Stomach (tissue), 9 donors: ENCODE results near the gene STXBP5. TPM values are rescaled to one million over a fixed set of nuclear protein-coding genes. Genes with fewer than 3 reads are reported as not detected.

Experiments
- DNase-seq, 2 donors: peaks; one replicate each; pipeline versions ENCODE4 v3.0.0 to v3.0.0-alpha.2; 2013 to 2019
- H3K27ac ChIP-seq, 5 donors: fragments of 200-600 bp in 4 of 5; sonication (generic) in 4 of 5; one replicate each; pipeline ENCODE4 v1.5.1; 2013 to 2019; ENCODE audit warnings: mild to moderate bottlenecking in 1 of 5, moderate library complexity in 1 of 5
- H3K27me3 ChIP-seq, 3 donors: fragments of 200-600 bp; sonication (generic); one replicate each; pipeline ENCODE4 v1.5.1; 2017 to 2019; ENCODE audit warnings: mixed run types in 1 of 3
- H3K36me3 ChIP-seq, 4 donors: fragments of 200-600 bp; sonication (generic); 1 replicate in 3 of 4; 2 replicates in 1 of 4; pipeline ENCODE4 v1.5.1; 2016 to 2019
- H3K4me1 ChIP-seq, 4 donors: fragments of 200-600 bp; sonication (generic); one replicate each; pipeline ENCODE4 v1.5.1; 2016 to 2019
- H3K4me3 ChIP-seq, 4 donors: fragments of 200-600 bp; sonication (generic) in 3 of 4; one replicate each; pipeline ENCODE4 v1.5.1; 2016 to 2019; ENCODE audit warnings: mild to moderate bottlenecking in 1 of 4
- H3K9me3 ChIP-seq, 4 donors: fragments of 200-600 bp; sonication (generic); one replicate each; pipeline ENCODE4 v1.5.1; 2016 to 2019
- CTCF ChIP-seq, 7 experiments: fragments of 450-650 bp in 4 of 7; fragments of 200-600 bp in 3 of 7; sonication (generic) in 3 of 7; IDR thresholded peaks; one replicate each; pipeline ENCODE4 v1.5.1; 2016 to 2019; ENCODE audit warnings: antibody characterized with exemption in 7 of 7, control low read depth in 2 of 7, mild to moderate bottlenecking in 1 of 7
- EP300 ChIP-seq: sonication (generic); formaldehyde crosslinking; IDR thresholded peaks from one replicate; pipeline ENCODE4 v1.6.1; 2017; ENCODE audit warnings: antibody characterized with exemption
- POLR2A ChIP-seq, 4 donors: fragments of 450-650 bp; IDR thresholded peaks; one replicate each; pipeline ENCODE4 v1.6.1; 2016; ENCODE audit warnings: antibody characterized with exemption in 4 of 4, control low read depth in 2 of 4, mild to moderate bottlenecking in 1 of 4, moderate library complexity in 1 of 4
- POLR2AphosphoS5 ChIP-seq, 3 donors: sonication (generic); formaldehyde crosslinking; IDR thresholded peaks; one replicate each; pipeline ENCODE4 v1.6.1; 2016; ENCODE audit warnings: antibody characterized with exemption in 3 of 3
- WGBS, 5 donors: extraction: QIAGEN DNeasy Blood & Tissue Kit in 3 of 5; methylation state at CpG; one replicate each; pipeline versions ENCODE4 v1.1.5 to v1.1.7; 2013 to 2018; 5-methylcytosine and 5-hydroxymethylcytosine counted together
- intact Hi-C: fragments of 100-400 bp; cut with DNase I; formaldehyde crosslinking; loops from one replicate; pipeline ENCODE4 v1.15.1; 2023; ENCODE audit warnings: low total_unique reads
- polyA plus RNA-seq, 3 donors: library from polyadenylated mRNA; stranded (reverse); fragments of 200-250 nt; gene quantifications; one replicate each; pipeline ENCODE4 v1.2.3, GENCODE V29; 2013
- total RNA-seq, 5 donors: library from RNA; depleted of rRNA; stranded (reverse); fragments of >200 nt; gene quantifications; one replicate each; pipeline versions ENCODE4 v1.1.0 to v1.2.3, GENCODE V29; 2014 to 2016
- donor health status: healthy with polysubstance abuse.
- donor health status: Bipolar disorder and iron deficiency.
- donor health status: healthy.

The STXBP5 gene
- total and polyA plus RNA-seq, 8 donors: 5.9 to 56.2 (median 15.8) TPM

- Histone ChIP-seq H3K27me3 (no peaks in the 10 kb centered on the region), H3K36me3 (no peaks in the 10 kb centered on the region), H3K27ac (no peak overlapping the region), H3K4me3 (no peak overlapping the region), H3K9me3 (no peaks in the 10 kb centered on the region), H3K4me1 (no peaks in the 10 kb centered on the region)
- TF ChIP-seq CTCF (IDR thresholded peaks at IDR 0.05) (no peak), POLR2A (IDR thresholded peaks at IDR 0.05) (no peak), POLR2AphosphoS5 (IDR thresholded peaks at IDR 0.05) (no peak), EP300 (no peak)
- intact Hi-C loops: no loop called here
- no peak for DNase-seq
- WGBS, 5 donors: 91 to 97% (median 93%) methylated on average over 3 of the region's 3 CpGs
Observed at GRCh38 chr6:147173675-147174308, 30.4 kb upstream of the STXBP5 start.

- Histone ChIP-seq H3K4me3 (no peak overlapping the region), H3K27ac (no peak overlapping the region), H3K36me3 (no peaks in the 10 kb centered on the region), H3K4me1 (no peaks in the 10 kb centered on the region), H3K27me3 (no peaks in the 10 kb centered on the region), H3K9me3 (no peaks in the 10 kb centered on the region)
- intact Hi-C loops: no loop called here
- WGBS, 5 donors: 10 to 25% (median 14%) methylated on average over 1 of the region's 1 CpG
- peak in 1 of 2 donors; percentile 27 for DNase-seq
- TF ChIP-seq CTCF (IDR thresholded peaks at IDR 0.05): no peak
- no peak for TF ChIP-seq POLR2AphosphoS5 (IDR thresholded peaks at IDR 0.05)
- no peak for TF ChIP-seq EP300
- no peak for TF ChIP-seq POLR2A (IDR thresholded peaks at IDR 0.05)
Observed at GRCh38 chr6:147176795-147177194, 27.4 kb upstream of the STXBP5 start.

GRCh38 chr6:147177286-147177685 lies 26.9 kb upstream of the STXBP5 start:
- no peaks in the 10 kb centered on the region for H3K4me1 ChIP-seq
- H3K27ac ChIP-seq: no peak overlapping the region
- H3K36me3 ChIP-seq: no peaks in the 10 kb centered on the region
- H3K9me3 ChIP-seq: no peaks in the 10 kb centered on the region
- WGBS, 5 donors: 72 to 87% (median 82%) methylated on average over 3 of the region's 3 CpGs
- H3K4me3 ChIP-seq: no peak overlapping the region
- no peak for TF ChIP-seq POLR2A (IDR thresholded peaks at IDR 0.05)
- no peak for TF ChIP-seq CTCF (IDR thresholded peaks at IDR 0.05)
- TF ChIP-seq EP300: no peak
- no peak for TF ChIP-seq POLR2AphosphoS5 (IDR thresholded peaks at IDR 0.05)
- intact Hi-C loops: no loop called here
- no peak for DNase-seq
- H3K27me3 ChIP-seq: no peaks in the 10 kb centered on the region

- H3K27ac ChIP-seq: no peak overlapping the region
- DNase-seq: no peak
- intact Hi-C loops: no loop called here
- no peaks in the 10 kb centered on the region for H3K36me3 ChIP-seq
- no peak for TF ChIP-seq CTCF (IDR thresholded peaks at IDR 0.05)
- no peaks in the 10 kb centered on the region for H3K9me3 ChIP-seq
- H3K4me1 ChIP-seq: no peaks in the 10 kb centered on the region
- no peaks in the 10 kb centered on the region for H3K27me3 ChIP-seq
- no peak overlapping the region for H3K4me3 ChIP-seq
Observed at GRCh38 chr6:147178355-147178754, 25.9 kb upstream of the STXBP5 start.
